NOMO-1 (cell line): ENCODE results near the gene RAD51B.
"Not testable (repeated sequence)": the region's sequence is repeated elsewhere in the genome, so short reads cannot be mapped to it uniquely, and the experiment has no call there.

ENCODE experiments used
- DNase-seq, 2 experiments: peaks; one replicate each; lab custom pipeline; 2025; ENCODE audit not compliant: unreplicated experiment in 2 of 2; lab: John Stamatoyannopoulos, UW

RAD51B gene

DNA sequence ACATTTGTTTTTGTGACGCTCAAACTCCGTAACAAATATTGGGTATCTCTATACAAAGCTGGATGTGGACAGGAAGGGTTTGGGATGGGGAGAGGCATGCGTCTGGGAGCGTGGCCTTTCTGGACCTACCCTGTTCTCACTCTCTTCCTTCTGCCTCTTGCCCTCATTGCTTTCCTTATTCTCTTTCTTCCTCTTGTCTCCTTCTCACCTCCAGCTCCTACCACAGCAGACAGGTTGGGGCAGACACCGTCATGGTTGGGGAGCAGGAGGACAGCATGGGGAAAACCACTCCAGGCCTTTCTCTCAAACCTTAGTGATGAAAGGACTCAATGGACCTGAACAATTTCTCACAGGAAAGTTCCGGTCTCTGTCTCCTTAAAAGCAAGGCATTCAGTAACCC is 465.3 kb downstream of the RAD51B start:
- no peak for DNase-seq

DNA sequence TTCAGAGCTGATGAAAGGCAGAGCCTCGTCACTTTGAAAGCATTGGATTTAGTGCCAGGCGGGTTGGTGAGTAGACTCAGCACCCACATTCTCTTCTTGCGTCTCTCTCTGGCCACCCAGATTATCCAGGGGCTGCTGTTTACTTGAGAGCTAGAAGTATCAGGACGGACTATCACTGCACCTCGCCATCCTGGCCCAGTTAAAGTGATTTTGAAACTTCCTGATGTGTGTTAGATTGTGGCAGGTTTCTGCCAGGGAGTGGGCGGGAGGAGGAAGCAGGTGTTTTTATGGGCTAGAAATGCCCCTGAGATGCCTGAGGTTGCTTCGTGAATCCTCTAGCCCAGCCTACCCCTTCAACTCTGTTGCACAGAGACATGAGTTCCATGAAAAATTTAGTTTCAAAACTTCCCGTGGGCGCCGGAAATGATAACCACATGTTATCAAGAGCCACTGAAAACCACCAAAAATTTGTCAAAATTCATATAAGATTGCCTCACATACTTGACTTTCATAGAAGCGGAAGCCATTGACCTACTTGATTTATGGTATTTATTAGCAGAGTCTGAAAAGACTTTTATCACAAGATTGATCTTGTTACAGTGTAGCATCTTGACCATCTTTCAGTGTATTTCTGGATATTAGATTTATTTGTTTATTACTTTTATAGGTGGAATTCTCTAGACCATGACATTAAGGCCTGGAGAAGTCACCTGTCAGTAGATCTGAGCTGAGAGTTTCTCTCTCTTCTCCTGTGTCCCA is 466.0 kb downstream of the RAD51B start:
- DNase-seq = peak; percentile 68 to 78

DNA sequence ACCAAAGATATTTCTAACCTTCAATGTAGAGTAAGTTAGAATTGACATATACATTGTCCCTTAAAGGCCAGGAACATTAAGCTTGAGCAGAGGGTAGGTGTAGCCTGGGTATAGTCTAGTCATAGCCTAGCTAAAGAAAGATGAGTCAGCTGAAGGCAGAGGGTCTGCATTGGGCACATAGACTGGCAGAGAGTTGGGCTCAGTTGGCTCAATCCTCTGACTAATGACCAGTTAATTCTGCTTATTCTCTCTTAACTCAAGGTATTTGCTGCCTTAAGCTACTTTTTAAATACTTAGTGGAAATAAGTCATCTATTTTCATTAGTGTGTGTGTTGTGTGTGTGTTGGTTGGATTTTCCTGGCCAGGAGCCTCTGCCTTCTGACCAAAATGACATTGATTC is 467.1 kb downstream of the RAD51B start:
- DNase-seq = no peak

DNA sequence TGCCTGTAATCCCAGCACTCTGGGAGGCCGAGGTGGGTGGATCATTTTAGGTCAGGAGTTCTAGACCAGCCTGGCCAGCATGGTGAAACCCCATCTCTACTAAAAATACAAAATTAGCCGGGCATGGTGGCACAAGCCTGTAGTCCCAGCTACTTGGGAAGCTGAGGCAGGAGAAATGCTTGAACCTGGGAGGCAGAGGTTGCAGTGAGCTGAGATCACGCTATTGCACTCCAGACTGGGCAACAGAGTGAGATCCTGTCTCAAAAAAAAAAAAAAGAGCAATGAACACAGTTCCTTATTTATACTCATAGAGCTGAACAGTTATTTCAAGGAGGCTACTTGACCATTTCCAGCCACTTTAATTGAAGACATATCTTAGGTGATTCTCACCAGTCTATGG is 469.9 kb downstream of the RAD51B start:
- DNase-seq = not testable (repeated sequence)

DNA sequence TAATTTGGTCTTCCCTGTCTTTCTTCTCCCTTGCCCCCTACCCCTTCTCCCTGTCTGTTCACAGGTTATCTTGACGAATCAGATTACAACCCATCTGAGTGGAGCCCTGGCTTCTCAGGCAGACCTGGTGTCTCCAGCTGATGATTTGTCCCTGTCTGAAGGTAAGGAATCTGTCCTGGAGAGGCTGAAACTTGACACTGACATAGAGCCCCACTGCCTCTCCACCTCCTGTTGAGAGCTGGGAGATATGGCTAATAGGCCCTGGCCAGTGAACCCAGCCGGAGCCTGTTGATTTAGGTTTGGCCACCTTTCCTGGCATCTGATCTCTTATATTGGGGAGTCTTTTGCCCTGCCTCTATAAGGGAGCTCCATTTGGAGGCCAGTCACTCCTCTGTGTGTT is 472.2 kb downstream of the RAD51B start:
- no peak for DNase-seq

DNA sequence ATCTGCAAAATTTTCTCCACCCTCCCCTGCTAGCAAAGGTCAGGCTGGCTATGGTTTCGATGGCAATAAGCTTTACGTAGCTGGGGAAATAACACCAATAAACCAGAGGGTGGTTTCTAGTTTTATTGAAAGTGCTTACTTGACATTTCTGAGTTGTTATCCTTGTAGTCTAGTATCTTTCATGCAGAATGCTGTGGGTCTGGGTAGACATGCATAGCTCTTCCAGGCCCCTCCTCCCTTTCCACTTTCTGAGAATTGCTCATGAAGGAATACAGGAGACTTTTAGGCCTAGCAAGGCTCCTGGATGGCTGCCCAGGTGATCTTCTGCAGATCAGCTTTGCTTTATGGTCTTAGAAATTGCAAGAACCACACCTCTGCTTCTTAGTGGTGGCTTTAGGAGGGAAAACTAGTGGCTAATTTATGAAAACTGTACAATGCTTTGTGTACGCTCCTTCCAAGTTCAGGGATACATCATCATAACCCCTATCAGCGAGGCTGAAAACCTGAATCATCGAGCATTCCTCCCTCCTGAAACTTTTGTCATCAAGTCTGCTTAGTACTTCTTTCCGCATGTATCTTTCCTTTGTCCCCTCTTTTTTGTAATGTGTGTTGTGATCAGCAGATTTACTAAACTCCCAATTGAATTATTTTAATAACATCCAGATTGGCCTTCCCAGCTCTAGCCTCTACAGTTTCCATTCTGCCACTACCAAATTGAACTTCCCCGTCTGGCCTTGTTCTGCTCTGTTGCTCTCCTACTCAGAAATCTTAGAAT is 473.0 kb downstream of the RAD51B start:
- no peak for DNase-seq

DNA sequence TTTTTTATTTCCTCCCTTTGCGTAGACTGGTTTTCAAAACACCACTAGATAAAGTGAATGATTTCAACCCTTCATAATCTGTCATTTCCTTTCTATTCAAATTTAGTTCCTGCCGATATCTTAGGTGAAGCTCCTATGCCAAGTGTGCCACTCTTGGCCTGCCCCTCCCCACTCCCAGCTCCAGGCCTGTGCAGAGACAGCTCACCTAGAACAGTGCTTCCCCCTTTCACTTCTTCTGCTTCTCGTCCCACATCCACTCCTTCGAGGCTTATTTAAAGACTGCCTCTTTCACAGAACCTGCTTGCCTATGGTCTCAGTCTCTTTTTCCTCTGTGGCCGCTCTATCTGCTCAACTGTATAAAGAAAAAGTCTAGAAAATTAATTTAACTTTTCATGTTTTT is 473.8 kb downstream of the RAD51B start:
- DNase-seq = no peak

DNA sequence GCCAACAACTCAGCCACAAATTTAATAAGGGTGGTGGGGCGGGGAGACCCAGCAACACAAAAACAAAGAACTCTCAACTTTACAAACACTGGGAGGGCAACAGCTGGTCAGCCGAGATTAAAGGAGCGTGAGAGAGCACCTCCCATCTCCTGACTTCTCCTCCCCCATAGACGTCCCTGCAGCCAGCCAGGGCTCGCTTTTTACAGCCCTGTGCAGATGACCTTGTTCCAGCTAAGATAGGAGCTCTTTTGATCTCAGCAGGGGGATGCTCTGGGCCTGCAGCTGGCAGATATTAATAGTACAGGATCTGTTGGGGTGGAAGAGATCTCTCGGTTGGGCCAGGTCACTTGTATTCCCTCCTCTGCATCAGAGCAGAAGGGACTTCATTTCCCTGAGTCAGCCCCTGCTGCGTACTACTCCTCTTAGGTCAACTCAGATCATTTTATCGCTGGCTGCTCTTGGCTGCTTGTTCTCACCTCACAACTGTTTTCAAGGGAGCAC is 475.8 kb downstream of the RAD51B start:
- no peak for DNase-seq

DNA sequence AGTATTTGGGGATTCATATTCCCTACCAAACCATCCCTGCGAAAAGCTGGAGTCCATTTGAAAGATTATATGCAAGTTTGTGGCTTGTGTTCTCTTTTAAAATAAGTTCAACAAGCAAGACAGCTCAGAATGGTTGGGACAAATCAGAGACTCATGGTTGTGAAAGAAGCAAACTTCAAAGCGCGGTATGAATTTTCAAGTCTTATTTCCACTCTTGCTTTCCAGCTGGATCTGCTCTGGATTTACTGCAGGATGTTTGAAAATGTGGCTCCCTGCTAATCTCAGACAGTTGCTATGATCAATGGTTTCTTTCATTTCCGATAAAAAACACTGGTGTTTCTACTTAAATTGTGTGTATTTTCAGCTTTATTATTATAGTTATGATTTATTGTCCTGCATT is 477.5 kb downstream of the RAD51B start:
- no peak for DNase-seq

DNA sequence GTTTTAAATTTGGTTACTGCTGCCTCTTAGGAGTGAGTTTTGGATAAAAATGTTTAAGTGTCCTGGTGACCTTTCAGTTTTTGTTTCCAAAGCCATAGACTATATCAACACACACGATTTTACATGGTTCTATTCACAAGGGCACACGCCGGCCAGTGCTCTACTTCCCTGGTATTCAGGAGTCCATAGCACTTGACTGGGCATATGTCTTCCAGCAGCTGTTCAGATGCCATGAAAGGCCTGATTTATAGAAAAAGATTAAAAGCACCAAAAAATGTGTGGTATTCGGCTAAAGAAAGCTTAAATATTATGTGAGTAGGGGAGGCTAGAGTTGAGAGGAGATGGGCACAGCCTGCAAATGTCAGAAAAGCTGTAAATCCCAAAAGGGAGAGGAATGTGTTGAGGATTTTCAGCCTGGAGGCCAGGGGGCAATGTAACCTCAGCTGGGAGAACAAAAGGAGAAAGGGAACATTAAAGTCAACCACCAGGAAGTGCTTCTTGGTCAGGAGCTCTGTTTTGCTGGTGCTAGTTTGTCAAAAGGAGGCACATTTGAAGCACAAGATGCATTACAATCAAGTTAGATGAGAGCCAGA is 478.4 kb downstream of the RAD51B start:
- no peak for DNase-seq

DNA sequence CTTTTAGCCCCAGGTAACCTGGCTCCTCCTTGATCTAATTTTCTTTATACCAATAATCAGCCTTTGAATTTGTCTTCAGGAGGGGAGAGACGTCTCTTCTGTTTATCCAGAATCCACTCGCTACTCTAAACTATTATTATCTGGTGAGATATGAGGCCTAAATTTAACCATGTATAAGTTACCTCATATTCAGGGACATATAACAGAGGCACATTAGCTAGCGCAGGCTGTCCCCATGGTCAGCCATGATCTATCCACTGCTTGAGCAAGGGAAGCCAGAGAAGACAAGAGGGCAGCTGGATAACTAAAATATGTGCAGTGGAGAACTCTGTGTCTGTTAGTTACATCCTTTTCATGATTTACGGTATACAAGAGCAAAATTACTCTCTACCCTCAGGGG is 481.0 kb downstream of the RAD51B start:
- DNase-seq = no peak

DNA sequence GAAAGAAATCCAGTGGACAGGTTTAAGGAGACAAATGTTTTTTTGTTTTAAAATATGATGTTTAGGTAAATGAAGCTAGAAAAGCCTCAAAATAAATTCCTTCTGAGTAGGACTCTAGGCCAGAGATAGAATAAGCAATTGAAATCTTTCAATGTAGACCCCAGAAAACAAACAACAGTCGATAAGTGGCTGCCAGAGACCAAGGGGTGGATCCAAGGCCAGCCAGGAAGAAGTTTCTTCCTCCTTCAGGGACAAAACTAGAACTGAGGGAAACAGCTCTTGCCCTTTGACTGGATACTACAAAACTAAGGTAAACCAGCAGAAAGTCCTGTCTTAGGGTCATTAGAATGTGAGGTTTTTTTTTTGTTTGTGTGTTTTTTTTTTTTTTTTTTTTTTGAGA is 481.6 kb downstream of the RAD51B start:
- no peak for DNase-seq

DNA sequence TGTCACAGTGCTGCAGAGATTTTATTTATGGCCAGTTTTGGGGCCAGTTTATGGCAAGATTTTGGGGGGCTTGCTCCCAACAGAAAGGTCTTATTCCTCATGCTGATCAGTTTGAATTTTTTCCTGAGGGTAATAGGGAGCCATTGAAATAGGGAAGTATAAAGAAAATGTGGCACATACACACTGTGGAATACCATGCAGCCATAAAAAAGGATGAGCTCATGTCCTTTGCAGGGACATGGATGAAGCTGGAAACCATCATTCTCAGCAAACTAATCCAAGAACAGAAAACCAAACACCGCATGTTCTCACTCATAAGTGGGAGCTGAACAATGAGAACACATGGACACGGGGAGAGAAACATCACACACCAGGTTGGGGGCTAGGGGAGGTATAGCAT is 483.4 kb downstream of the RAD51B start:
- not testable (repeated sequence) for DNase-seq

DNA sequence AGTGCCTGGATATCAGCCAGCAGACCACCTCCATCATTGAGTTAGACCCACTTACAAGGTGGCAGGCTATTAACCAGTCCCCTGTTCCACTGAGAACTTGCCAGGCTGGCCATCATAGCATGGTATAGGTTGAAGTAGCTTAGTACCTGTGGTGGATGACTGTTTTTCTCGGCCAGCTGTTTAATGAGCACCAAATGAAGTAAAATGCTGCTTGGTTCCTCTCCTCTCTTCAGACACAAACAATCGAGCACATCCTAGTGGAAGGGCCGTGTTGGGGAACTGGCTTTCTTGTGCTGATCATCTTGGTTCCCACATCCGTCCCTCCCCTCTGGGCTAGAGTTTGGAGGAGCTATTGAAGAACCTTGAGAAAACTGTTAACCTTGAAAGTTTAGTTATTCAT is 486.2 kb downstream of the RAD51B start:
- no peak for DNase-seq

DNA sequence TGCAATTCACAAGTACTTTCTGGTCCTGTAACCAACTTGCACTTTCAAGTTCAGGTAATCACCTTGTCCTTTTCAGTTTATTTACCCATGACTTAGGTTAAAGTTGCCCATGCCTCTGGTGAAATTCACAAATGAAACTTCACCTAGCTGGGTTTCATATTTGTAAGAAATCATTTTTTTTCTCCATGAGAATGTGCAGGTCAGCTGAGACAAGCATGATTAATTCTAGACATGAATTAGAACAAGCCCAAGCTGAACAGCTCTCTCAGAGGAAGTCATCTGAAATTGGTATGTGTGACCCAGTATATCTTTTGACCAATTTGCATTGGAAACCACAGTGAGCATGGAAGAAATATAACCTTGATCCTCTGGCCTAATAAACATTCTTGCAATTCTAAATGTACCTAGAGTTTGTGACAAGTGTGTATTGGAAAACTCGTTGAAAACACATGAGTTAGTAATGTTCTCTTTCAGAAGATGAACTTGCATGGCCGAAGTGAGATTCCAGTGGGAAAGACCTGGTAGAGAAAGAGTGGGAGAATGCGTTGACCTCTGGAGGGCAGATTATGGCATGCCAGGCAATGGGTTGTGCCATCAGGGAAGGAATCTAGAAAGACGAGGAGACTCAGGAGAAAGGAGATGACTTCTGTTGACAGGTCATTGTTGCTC is 486.8 kb downstream of the RAD51B start:
- no peak for DNase-seq

DNA sequence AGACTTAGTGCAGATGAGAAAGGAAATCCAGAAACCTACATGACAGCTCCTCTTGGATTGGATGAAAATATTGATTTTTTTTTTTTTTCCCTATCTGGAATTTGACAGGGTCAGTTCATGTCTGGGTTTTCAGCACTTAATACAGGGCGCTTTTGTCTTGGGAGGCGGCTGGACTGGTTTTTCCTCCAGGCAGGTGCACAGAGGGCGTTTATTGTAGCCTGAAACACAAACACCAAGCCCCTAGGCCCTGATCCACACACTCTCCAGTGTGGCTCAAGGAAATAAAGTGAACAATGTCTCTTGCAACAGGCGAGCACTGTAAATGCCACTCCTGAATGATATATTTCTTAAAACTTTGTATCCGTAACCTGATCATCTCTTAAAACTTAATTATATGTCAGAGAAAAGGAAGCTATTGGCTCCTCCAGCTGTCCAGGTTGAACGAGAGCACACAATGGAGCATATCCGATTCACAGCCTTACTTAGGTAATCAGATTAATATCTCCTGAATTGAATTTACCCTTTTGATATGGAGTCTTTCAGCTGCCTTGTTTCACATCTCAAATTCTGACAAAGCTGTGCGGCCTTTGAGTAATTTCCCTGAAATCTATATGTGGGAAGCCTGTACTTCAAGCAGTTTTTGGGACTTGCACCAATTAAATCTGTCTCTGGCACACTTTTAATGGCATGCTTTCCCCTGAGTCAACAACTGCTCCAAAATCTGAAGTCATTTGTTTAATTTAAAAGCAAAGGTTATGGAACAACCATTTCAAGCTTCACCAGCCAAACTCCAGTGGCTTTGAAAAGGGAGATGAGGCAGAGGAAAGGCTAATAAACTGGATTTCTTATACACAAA is 487.6 kb downstream of the RAD51B start:
- no peak for DNase-seq

DNA sequence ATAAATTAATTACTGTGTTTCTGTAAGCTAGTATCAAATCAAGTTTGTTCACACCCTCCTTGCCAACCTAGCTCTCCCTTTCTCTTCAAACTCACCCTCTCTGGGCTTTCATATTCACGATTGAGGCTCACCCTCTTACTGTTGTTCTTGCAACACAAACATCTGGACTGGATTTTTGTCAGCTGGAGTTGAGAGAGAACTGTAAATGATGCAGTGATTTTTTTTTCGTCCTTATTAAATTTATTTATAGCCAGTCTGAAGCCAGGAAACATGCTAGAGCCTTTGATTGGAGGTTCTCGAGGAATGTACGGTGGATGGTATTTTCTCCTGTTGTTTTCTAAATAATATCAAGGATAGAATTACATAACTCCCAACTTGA is 488.2 kb downstream of the RAD51B start:
- DNase-seq = no peak

DNA sequence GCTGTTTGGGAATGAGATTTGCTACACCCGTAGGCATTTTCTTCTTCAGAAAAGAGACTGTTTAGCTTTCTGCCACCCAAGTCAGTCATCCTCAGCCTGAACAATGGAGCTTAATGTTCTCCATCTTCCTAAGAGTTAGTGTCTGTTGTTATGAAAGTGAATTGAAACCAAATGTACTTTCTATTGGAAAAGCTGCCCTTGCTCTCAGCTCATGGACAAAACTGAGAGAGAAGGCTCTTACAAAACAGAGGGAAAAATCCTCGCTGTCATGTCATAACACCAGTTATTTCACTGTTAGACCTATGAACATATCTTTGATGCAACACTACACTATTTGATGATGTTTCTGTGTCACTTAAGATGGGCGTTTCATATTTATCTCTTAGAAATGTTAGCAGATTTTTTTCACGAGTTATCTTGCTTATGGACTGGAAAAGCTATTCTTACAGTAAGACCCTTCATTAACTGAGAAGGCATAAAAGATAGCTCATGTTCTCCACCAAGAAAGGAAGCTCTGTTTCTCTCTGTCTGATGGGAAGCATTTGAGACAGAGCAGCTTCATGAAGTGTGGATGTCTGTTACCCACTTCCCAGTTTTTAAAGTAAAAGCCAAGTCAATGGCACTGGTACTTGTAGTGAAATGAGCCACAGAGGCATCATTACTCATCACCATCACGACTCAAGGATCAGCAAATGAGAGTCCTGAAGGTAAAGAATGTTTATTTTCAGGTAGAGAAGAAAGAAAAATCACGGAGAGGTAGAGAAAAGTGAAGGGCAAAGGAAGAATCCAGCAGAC is 489.3 kb downstream of the RAD51B start:
- DNase-seq = no peak

DNA sequence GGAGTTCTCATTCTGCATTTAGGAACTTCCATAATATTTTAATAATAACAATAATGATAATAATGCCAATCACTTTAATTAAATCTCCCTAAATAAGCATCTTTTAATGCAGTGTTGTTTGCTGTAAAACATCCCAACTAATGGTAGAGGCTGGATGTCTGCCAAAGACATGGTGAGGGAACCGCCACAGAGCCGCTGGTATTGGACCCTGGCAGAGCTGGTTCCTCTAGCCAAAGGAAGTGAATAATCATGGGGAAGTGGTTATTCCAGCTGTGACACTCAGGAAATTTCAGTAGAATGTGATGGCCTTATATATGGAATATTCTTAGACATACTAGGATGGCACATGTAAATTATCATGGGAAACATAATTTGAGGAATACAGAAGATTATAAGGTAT is 490.0 kb downstream of the RAD51B start:
- DNase-seq = no peak

DNA sequence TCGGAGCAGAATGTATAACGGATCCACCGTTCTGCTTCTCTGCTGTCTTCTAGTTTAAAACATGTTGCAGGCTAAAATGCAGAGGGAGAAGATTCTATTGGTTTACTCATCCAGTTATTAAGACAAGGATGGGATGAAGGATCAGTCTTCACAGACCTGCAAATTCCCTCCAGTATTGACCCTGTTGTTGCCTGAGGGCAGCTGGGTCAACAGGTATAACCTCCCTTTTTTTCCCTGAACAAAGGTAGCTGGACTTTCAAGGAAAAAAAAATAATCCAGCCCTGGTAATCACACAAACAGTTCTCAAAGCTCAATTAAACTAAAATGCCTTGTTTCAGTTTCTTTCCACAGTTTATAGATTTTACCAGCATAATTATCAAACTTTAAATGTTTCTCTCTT is 492.7 kb downstream of the RAD51B start:
- DNase-seq = no peak
